Measurements from ENCODE around the gene ATG2B.

ATG2B gene

DNA sequence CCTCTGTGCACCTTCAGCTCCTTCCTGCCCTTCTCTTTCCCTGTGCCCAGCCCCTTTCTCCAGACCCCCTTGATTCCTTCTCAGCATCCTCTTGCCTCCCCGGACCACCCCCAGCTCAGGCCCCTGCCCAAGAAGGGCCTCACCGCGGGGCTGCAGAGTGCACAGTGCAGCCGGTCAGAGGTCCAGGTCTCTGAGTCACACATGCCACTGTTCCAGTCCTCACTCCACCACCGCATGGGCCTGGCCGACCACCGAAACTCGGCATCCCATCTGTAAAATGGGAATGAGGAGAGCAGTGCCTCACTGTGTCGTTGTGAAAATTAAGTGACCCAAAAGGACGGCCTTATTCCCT lies 93.8 kb downstream of the ATG2B start:
- no peak for DNase-seq (ENCODE audit: low read depth)

DNA sequence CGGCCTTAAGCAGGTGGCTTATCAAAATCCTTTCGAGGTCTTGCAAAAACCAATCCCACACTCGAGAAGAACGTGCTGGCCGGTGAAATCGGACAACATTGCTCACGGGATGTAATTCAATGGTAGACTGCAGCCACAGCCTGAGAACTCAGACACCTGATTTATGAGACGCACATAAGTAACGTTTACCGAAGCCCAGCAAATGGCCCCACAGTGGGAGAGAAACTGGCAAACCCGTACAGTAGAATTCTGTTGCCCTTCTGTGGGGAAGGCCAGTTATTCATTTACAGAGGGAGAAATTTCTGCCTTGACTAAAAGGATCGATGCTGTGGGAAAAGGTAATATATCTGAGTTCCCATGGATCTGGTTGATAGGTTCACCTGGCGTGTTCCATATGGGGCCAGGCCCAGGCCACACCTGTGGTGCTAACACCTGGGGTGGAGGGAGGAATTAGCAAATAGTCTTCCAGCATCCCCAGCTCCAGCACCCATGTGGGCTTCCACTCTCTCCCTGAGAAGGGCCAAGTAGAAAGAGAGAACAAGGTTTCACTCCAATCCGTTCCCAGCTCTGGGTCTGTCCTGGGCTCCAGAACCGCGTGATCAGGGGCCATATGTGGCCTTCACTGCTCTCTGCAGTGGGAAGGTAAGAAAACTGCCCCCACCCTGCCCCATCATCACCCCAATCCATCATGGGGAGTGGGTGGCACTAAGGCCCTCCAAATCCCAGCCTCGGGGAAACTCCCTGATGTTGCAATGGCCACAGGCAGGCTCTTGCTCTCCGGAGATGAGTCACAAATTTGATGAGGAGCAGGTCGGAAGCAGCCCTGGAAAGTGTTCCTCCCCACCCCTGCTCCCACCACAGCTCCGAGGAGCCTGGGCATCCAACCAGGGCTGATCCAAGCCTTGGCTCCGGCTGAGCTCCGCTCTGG lies 94.4 kb downstream of the ATG2B start:
- DNase-seq (ENCODE audit: low read depth): peak; percentile 98

DNA sequence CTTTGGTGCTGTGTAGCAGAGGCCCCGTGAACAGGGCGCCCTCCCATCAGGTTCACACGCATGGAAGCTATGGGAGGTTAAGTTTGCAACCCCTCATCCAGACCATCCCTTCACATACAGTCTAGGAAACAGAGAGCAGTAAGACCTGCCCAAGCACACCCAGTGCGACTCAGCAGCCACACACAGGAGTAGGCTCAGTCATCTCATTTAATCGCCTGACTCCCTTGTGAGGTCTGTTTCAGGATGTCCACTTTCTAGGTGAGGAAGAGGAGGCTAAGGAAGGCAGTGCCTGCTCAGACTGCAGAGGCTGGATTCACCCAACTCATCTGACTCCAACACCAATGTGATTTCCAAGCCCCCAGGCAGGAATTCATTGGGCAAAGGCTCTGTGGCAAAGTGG lies 95.2 kb downstream of the ATG2B start:
- DNase-seq (ENCODE audit: low read depth): no peak

DNA sequence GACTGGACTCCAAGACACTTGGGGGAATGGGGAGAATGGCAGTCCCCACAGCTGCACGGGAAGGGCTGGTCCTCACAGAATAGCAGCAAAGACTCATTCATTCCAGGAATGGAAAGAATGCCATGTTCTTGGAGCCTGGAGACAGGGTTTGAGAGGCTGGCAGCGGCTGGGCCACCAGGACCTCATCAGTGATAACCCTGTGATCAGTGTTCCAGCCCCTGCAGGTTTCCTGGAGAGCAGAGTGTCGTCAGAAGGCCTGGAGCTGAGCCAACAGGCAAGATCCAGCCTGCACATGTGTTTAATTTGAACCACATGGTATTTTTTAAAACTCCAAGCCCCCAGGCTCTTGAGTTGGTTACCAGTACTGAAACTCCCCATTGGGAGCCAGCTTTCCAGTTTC lies 95.8 kb downstream of the ATG2B start:
- peak; percentile 82 for DNase-seq (ENCODE audit: low read depth)

DNA sequence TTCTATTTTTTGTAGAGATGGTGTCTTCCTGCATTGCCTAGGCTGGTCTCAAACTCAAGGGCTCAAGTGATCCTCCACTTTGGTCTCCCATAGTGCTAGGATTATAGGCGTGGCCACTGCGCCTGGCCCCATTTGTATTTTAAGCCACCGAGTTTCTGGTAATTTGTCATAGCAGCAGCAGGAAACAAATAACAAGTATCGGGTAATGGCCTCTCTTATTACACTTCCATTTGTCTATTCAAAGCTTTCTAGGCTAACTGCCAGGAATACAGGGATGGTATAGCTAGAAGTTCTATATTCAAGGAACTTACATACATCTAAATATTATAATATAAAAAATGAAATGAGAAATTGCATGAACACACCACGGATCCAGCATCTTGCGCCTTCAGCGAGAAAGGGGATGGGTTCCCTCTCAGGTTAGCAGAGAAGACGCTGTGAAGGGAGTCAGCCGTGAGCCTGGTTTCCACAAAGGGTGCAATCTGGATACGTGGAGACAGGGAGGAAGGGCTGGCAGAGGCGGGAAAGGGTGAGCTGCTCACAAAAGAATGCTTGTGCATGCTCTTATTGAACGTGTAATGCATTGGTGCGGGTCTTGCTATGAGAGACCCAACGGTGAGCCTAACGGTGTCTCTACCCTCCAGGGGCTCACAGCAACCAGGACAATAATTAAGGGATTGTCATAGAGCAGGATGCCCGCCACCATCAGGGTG lies 97.6 kb downstream of the ATG2B start:
- DNase-seq (ENCODE audit: low read depth): no peak

- DNase-seq (ENCODE audit: low read depth): no peak
These were observed 98.3 kb downstream of the ATG2B start for GRCh38 chr14:96264853-96265252.

DNA sequence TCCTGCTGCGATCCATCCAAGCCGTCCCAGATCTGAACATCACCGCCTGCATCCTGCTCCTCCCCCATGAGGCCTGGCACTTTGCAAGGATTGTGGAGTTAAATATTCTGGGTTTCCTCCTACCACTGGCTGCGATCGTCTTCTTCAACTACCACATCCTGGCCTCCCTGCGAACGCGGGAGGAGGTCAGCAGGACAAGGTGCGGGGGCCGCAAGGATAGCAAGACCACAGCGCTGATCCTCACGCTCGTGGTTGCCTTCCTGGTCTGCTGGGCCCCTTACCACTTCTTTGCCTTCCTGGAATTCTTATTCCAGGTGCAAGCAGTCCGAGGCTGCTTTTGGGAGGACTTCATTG lies 99.0 kb downstream of the ATG2B start:
- no peak for DNase-seq (ENCODE audit: low read depth)

- DNase-seq (ENCODE audit: low read depth): no peak
These were observed 99.6 kb downstream of the ATG2B start for GRCh38 chr14:96263347-96264199.

DNA sequence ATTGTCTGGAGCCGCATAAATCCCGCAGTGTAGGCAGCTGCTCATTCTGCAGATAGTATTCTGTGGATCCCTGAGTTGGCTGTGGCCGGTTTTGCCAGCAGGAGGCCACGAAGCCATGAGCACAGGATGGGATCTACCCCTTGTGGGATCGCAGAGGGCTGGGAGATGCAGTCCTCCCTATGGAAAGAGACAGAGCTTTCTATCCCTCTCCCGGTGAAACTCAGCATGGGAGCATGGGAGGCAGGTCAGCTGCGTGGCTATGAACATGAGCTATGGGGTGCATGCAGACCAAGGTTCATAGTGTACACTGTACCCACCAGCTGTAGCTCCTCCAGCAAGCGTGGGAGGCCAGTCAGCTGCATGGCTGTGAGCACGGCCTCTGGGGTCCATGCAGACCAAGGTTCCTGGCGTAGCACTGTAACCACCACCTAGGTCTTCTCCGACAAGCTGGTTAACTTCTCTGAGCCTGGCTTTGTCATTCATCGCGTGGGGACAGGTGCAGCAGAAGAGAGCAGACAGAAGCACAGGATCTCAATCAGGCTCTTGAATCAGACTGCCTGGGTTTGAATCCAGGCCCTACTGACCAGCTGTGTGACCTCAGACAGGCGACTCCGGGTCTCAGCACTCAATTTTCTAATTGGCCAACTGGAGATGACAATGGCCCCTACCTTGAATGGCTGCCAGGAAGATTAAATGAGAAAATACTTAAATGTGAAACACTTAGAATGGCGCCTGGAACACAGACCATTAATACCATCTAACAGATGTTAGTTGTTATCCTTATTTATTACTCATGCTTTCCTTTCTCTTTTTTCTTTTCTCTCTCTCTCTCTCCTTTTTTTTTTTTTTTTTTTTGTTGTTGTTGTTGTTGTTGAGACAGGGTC lies 101.1 kb downstream of the ATG2B start:
- DNase-seq (ENCODE audit: low read depth): no peak

GRCh38 chr14:96261053-96261452 lies 102.1 kb downstream of the ATG2B start:
- DNase-seq (ENCODE audit: low read depth): no peak

- peak; percentile 89 for DNase-seq (ENCODE audit: low read depth)
These were observed 102.8 kb downstream of the ATG2B start for GRCh38 chr14:96260341-96260821.

DNA sequence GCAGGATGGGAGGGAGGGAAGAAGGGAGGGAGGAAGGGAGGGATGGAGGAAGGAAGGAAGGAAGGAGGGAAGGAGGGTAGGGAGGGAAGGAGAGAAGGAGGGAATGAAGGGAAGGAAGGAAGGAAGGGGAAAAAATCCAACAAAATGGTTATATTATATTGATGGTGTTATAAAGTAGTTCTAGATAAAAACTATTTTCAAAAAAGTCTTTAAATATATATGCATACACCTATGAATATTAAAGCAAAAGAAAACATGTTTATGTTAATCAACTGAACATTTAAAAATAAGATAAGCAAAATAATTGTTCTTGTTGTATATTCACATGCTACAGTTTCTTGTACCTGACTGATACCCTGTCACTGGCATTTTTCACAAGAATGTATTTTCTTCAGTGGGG lies 105.2 kb downstream of the ATG2B start:
- DNase-seq (ENCODE audit: low read depth): no peak

DNA sequence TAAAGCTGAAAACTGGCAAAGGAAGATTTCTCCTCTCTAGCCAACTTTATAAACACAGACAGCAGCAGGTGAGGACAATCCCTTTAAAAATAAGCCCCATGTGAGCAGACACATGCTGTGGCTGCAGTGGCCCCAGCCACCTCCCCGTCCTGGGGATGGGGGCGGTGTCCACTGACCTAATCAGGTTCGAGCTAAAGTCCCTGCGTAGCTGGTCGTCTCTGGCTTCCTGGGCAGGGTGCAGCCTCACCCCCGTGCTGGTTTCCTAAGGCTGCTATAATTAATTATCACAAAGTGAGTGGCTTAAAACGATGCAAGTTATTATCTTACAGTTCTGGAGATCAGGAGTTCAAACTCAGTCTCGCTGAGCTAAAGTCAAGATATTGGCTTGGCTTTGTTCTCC lies 106.1 kb downstream of the ATG2B start:
- no peak for DNase-seq (ENCODE audit: low read depth)

GRCh38 chr14:96256407-96256806 lies 106.7 kb downstream of the ATG2B start:
- peak; percentile 80 for DNase-seq (ENCODE audit: low read depth)

DNA sequence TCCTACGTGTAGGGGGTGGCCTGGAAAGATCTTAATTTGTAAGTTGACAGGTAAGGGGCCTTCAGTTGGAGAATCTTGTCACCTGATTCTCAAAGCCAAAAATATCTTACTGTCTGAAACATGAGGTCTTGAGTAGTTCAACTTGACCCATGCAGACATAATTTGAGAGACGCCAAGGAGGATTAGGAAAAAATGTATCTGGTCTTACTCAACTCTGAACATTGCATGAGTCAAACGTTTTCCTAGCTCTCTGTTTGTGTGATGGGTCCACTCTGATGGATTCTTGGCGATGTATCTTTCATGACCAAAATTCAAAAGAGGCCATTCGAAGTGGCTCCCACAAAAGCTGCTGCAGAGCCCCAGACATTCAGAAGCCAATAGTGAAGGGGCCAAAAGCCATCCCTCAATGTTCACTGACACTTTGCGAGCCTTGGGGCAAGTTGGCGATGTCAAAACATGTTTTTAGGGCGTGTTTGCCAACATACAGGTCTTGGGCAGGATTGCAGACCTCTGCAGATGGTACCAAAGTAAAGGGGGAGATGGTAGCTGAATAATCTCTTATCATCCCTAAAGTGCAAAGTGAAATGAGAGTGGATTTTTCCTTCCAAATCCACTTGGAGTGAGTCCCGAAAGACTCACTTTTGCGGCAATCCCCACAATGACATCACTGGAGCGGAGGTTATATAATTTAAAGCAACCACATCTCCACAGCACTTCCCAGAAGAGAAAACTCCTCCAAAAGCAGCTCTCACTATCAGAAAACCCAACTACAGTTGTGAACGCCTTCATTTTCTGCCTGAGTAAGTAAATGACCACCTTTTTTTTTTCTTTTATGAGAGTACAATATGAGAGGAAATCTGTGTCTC lies 107.4 kb downstream of the ATG2B start, which contains the start of gene BDKRB1:
Gene BDKRB1 (plus strand): TSS at position 710 of the 866 bp plus-strand sequence. CDS start 7,473 bp downstream, outside the sequence.
- peak; percentile 98 for DNase-seq (ENCODE audit: low read depth)

- DNase-seq (ENCODE audit: low read depth): no peak
These were observed 108.5 kb downstream of the ATG2B start for GRCh38 chr14:96254687-96255086.

GRCh38 chr14:96252999-96253539 lies 110.1 kb downstream of the ATG2B start:
- DNase-seq (ENCODE audit: low read depth): peak; percentile 99

GRCh38 chr14:96252323-96252998 lies 110.7 kb downstream of the ATG2B start:
- DNase-seq (ENCODE audit: low read depth): no peak

DNA sequence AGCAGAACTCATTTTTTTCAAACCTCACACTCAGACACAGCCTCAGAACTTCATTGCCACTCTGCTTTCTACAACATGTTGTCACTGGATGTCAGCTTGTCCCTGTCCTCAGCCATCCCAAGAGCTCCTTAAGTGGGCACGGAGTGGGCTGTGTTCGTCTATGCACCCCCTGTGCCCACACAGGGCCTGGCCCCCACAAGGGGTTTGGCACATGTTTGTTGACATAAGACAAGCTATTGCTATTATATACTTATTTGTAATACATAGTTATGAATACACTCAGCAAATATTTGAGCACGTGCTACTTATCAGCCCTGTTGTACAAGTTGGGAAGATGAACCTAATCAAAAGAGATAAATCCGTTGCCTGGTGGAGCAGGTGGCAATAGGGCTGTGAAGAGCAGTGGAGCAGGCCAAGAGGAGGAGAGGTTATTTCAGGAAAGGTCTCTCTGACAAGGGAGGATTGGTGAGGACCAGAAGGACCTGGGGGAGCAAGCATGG lies 111.4 kb downstream of the ATG2B start:
- no peak for DNase-seq (ENCODE audit: low read depth)
